Measurements from ENCODE around the gene COL11A1.

GRCh38 chr1:102884238-102884637 is 224.1 kb downstream of the COL11A1 start:
- TF ChIP-seq CTCF (conservative IDR thresholded peaks at IDR 0.05) (no peak), ZFX (IDR thresholded peaks at IDR 0.05) (no peak)
